Liver (tissue), 9 donors: ENCODE measurements around the gene SIPA1L3. TPM values are rescaled to one million over a fixed set of nuclear protein-coding genes. Genes with fewer than 3 reads are reported as not detected.

Experiments used
- DNase-seq: peaks from one replicate; pipeline ENCODE4 v3.0.0-alpha.2; 2017; ENCODE audit warnings: low spot score
- H3K27ac ChIP-seq, 2 donors: one replicate each; pipeline ENCODE4 v1.7.0; 2013; ENCODE audit warnings: inconsistent platforms in 2 of 2, low read length in 2 of 2, control low read depth in 1 of 2, low read depth in 1 of 2, mild to moderate bottlenecking in 1 of 2
- H3K27me3 ChIP-seq, 4 donors: one replicate each; pipeline versions ENCODE4 v1.6.1 to v1.7.0; 2013; ENCODE audit warnings: low read length in 3 of 4, inconsistent platforms in 1 of 4, mild to moderate bottlenecking in 1 of 4, moderate library complexity in 1 of 4; ENCODE audit not compliant: control insufficient read depth in 4 of 4, insufficient read depth in 4 of 4
- H3K36me3 ChIP-seq, 4 donors: one replicate each; pipeline versions ENCODE4 v1.6.1 to v1.7.0; 2013; ENCODE audit warnings: low read length in 3 of 4, mild to moderate bottlenecking in 3 of 4, low read depth in 1 of 4, moderate library complexity in 1 of 4; ENCODE audit not compliant: control insufficient read depth in 4 of 4, insufficient read depth in 3 of 4
- H3K4me1 ChIP-seq, 4 donors: one replicate each; pipeline versions ENCODE4 v1.6.1 to v1.7.0; 2013; ENCODE audit warnings: low read length in 3 of 4, mild to moderate bottlenecking in 3 of 4, moderate library complexity in 1 of 4; ENCODE audit not compliant: control insufficient read depth in 4 of 4, insufficient read depth in 4 of 4
- H3K4me3 ChIP-seq, 3 donors: one replicate each; pipeline versions ENCODE4 v1.6.1 to v1.7.0; 2013; ENCODE audit warnings: low read length in 3 of 3, control low read depth in 1 of 3, low read depth in 1 of 3, mild to moderate bottlenecking in 1 of 3
- H3K9ac ChIP-seq, 2 donors: one replicate each; pipeline ENCODE4 v1.7.0; 2013; ENCODE audit warnings: low read length in 2 of 2, mild to moderate bottlenecking in 2 of 2, moderate library complexity in 2 of 2, control low read depth in 1 of 2, low read depth in 1 of 2
- H3K9me3 ChIP-seq, 4 donors: one replicate each; pipeline versions ENCODE4 v1.6.1 to v1.7.0; 2013; ENCODE audit warnings: low read length in 3 of 4; ENCODE audit not compliant: control insufficient read depth in 4 of 4
- ATF3 ChIP-seq: IDR thresholded peaks from 2 replicates; pipeline ENCODE4 v1.6.1; 2016; ENCODE audit warnings: antibody characterized with exemption
- CTCF ChIP-seq: fragments of 150-350 bp; IDR thresholded peaks from 2 replicates; pipeline ENCODE4 v1.5.1; 2017; ENCODE audit warnings: improper control_type of control experiment, low read depth, low read length; ENCODE audit not compliant: missing input control
- FOXA1 ChIP-seq: IDR thresholded peaks from 2 replicates; pipeline ENCODE4 v1.6.1; 2016; ENCODE audit warnings: antibody characterized with exemption
- FOXA2 ChIP-seq: IDR thresholded peaks from 2 replicates; pipeline ENCODE4 v1.6.1; 2016; ENCODE audit warnings: antibody characterized with exemption
- HNF4A ChIP-seq, 2 donors: conservative IDR thresholded peaks; 2 replicates each; pipeline ENCODE4 v1.6.1; 2016; ENCODE audit warnings: antibody characterized with exemption in 2 of 2, mild to moderate bottlenecking in 2 of 2
- HNF4G ChIP-seq: IDR thresholded peaks from 2 replicates; pipeline ENCODE4 v1.6.1; 2016; ENCODE audit warnings: antibody characterized with exemption
- JUND ChIP-seq, 2 donors: IDR thresholded peaks; 2 replicates each; pipeline ENCODE4 v1.6.1; 2016; ENCODE audit warnings: antibody characterized with exemption in 2 of 2
- MAX ChIP-seq: IDR thresholded peaks from 2 replicates; pipeline ENCODE4 v1.6.1; 2016; ENCODE audit warnings: antibody characterized with exemption
- NR2F2 ChIP-seq: IDR thresholded peaks from 2 replicates; pipeline ENCODE4 v1.6.1; 2016; ENCODE audit warnings: antibody characterized with exemption
- RAD21 ChIP-seq, 2 donors: IDR thresholded peaks; 2 replicates each; pipeline ENCODE4 v1.6.1; 2016; ENCODE audit warnings: antibody characterized with exemption in 2 of 2, mild to moderate bottlenecking in 2 of 2
- REST ChIP-seq: IDR thresholded peaks from 2 replicates; pipeline ENCODE4 v1.6.1; 2016; ENCODE audit warnings: antibody characterized with exemption, mild to moderate bottlenecking
- RXRA ChIP-seq, 2 donors: IDR thresholded peaks; 2 replicates each; pipeline ENCODE4 v1.6.1; 2017 to 2018; ENCODE audit warnings: antibody characterized with exemption in 2 of 2, mild to moderate bottlenecking in 1 of 2
- SP1 ChIP-seq: IDR thresholded peaks from 2 replicates; pipeline ENCODE4 v1.6.1; 2018; ENCODE audit warnings: antibody characterized with exemption, mild to moderate bottlenecking
- TAF1 ChIP-seq: conservative IDR thresholded peaks from 2 replicates; pipeline ENCODE4 v1.6.1; 2016; ENCODE audit warnings: antibody characterized with exemption, mild to moderate bottlenecking
- YY1 ChIP-seq: IDR thresholded peaks from 2 replicates; pipeline ENCODE4 v1.6.1; 2016; ENCODE audit warnings: antibody characterized with exemption, mild to moderate bottlenecking
- ZBTB33 ChIP-seq: IDR thresholded peaks from 2 replicates; pipeline ENCODE4 v1.6.1; 2016; ENCODE audit warnings: antibody characterized with exemption
- WGBS: extraction: QIAGEN DNeasy Blood & Tissue Kit; methylation state at CpG from one replicate; pipeline ENCODE4 v1.1.7; 2013; 5-methylcytosine and 5-hydroxymethylcytosine counted together
- polyA plus RNA-seq, 2 donors: library from polyadenylated mRNA; stranded (reverse) in 1 of 2; unstranded in 1 of 2; fragments of 200-250 nt in 1 of 2; fragments of >200 nt in 1 of 2; fragmentation: Nextera tagmentation in 1 of 2; extraction: Ambion mirVana in 1 of 2; gene quantifications; one replicate each; pipeline versions ENCODE4 v1.2.1 to v1.2.3, GENCODE V29; 2013 to 2015
- total RNA-seq, 2 donors: library from RNA; depleted of rRNA; stranded (reverse); fragments of >200 nt; gene quantifications; one replicate each; pipeline ENCODE4 v1.2.3, GENCODE V29; 2014
- donor health status: healthy.
- donor health status: healthy.
- donor health status: healthy.
- donor health status: healthy.
- donor health status: healthy.

Gene SIPA1L3
- total and polyA plus RNA-seq, 4 donors, result 2.4 to 10.0 (median 4.4) TPM

- Histone ChIP-seq H3K27me3 (no peaks in the 10 kb centered on the region), H3K36me3 (no peaks in the 10 kb centered on the region), H3K27ac (no peak overlapping the region), H3K4me1 (peaks cover 0 to 4% (median 0%) of the 10 kb centered on the region in 4 donors), H3K4me3 (no peak overlapping the region), H3K9ac (no peak overlapping the region), H3K9me3 (no peaks in the 10 kb centered on the region)
- no peak for TF ChIP-seq TAF1
- no peak for TF ChIP-seq HNF4A (conservative IDR thresholded peaks at IDR 0.05)
- TF ChIP-seq RAD21 (IDR thresholded peaks at IDR 0.05), result no peak
- TF ChIP-seq HNF4G, result no peak
- no peak for TF ChIP-seq SP1
- TF ChIP-seq REST, result no peak
- TF ChIP-seq ATF3, result no peak
- no peak for TF ChIP-seq CTCF
- TF ChIP-seq YY1, result no peak
- TF ChIP-seq RXRA (IDR thresholded peaks at IDR 0.05), result no peak
- no peak for TF ChIP-seq NR2F2
- TF ChIP-seq JUND (IDR thresholded peaks at IDR 0.05), result no peak
- no peak for TF ChIP-seq MAX
- no peak for DNase-seq
- 79% methylated on average over 3 of the region's 3 CpGs for WGBS
Measured at GRCh38 chr19:37959665-37960114, 52.7 kb downstream of the SIPA1L3 start.

GRCh38 chr19:37961198-37961597 is 54.2 kb downstream of the SIPA1L3 start:
- Histone ChIP-seq H3K4me1 (peaks cover 0 to 4% (median 0%) of the 10 kb centered on the region in 4 donors), H3K9ac (no peak overlapping the region), H3K27ac (no peak overlapping the region)
- TF ChIP-seq FOXA1 (no peak), FOXA2 (no peak), MAX (no peak), RAD21 (IDR thresholded peaks at IDR 0.05) (no peak), HNF4A (conservative IDR thresholded peaks at IDR 0.05) (no peak), SP1 (no peak), JUND (IDR thresholded peaks at IDR 0.05) (no peak), RXRA (IDR thresholded peaks at IDR 0.05) (no peak), NR2F2 (no peak), TAF1 (no peak), CTCF (no peak), ZBTB33 (no peak), ATF3 (no peak), REST (no peak)

More at GRCh38 chr19:37961198-37961597, 54.2 kb downstream of the SIPA1L3 start:
- Histone ChIP-seq H3K9me3 (no peaks in the 10 kb centered on the region), H3K4me3 (no peak overlapping the region), H3K27me3 (no peaks in the 10 kb centered on the region), H3K36me3 (no peaks in the 10 kb centered on the region)
- no peak for DNase-seq
- 98% methylated on average over 4 of the region's 4 CpGs for whole genome bisulfite sequencing
